Thyroid gland (tissue), 4 donors: ENCODE data around the gene TADA3. TPM values are rescaled to one million over a fixed set of nuclear protein-coding genes. Genes with fewer than 3 reads are reported as not detected.

Experiments
- DNase-seq, 2 donors: peaks; one replicate each; pipeline ENCODE4 v3.0.0-alpha.2; 2019
- H3K27ac ChIP-seq, 3 donors: fragments of 200-600 bp; sonication (generic); 1 replicate in 2 of 3; 2 replicates in 1 of 3; pipeline ENCODE4 v1.5.1; 2016 to 2019; ENCODE audit warnings: mild to moderate bottlenecking in 1 of 3, moderate library complexity in 1 of 3
- H3K27me3 ChIP-seq: fragments of 200-600 bp; sonication (generic); one replicate; pipeline ENCODE4 v1.5.1; 2019
- H3K36me3 ChIP-seq, 2 donors: fragments of 200-600 bp; sonication (generic); one replicate each; pipeline ENCODE4 v1.5.1; 2016 to 2019
- H3K4me1 ChIP-seq, 2 donors: fragments of 200-600 bp; sonication (generic); one replicate each; pipeline ENCODE4 v1.5.1; 2017 to 2019
- H3K4me3 ChIP-seq, 3 donors: fragments of 200-600 bp; sonication (generic); replicated peaks in 1 of 3; 1 replicate in 2 of 3; 2 replicates in 1 of 3; pipeline ENCODE4 v1.5.1; 2016; ENCODE audit warnings: mild to moderate bottlenecking in 1 of 3
- H3K9me3 ChIP-seq: fragments of 200-600 bp; sonication (generic); one replicate; pipeline ENCODE4 v1.5.1; 2017
- CTCF ChIP-seq, 6 experiments: fragments of 200-600 bp in 3 of 6; fragments of 450-650 bp in 3 of 6; sonication (generic) in 3 of 6; IDR thresholded peaks; one replicate each; pipeline ENCODE4 v1.5.1; 2016 to 2019; ENCODE audit warnings: antibody characterized with exemption in 6 of 6, mild to moderate bottlenecking in 2 of 6, inconsistent platforms in 1 of 6, moderate library complexity in 1 of 6
- POLR2A ChIP-seq, 2 donors: fragments of 450-650 bp; IDR thresholded peaks; one replicate each; pipeline ENCODE4 v1.6.1; 2017; ENCODE audit warnings: antibody characterized with exemption in 2 of 2, mild to moderate bottlenecking in 2 of 2, moderate library complexity in 1 of 2
- WGBS, 2 donors: methylation state at CpG; one replicate each; pipeline ENCODE4 v1.1.5; 2017; 5-methylcytosine and 5-hydroxymethylcytosine counted together
- intact Hi-C: fragments of 100-400 bp; cut with DNase I; formaldehyde crosslinking; loops from one replicate; pipeline ENCODE4 v1.15.1; 2023
- total RNA-seq, 4 donors: library from RNA; depleted of rRNA; stranded (reverse); fragments of >200 nt; gene quantifications; one replicate each; pipeline ENCODE4 v1.2.3, GENCODE V29; 2016

The TADA3 gene
- total RNA-seq, 4 donors from 2014 or later = 64.2 to 93.3 (median 83.3) TPM

- intact Hi-C loops = no loop called here
- DNase-seq = no peak
- TF ChIP-seq POLR2A (IDR thresholded peaks at IDR 0.05) (no peak), CTCF (IDR thresholded peaks at IDR 0.05) (no peak)
- Histone ChIP-seq H3K36me3 (no peaks in the 10 kb centered on the region), H3K27ac (peak overlapping the region in 2 of 3 donors; percentile 8 to 91), H3K4me3 (no peak overlapping the region), H3K4me1 (peaks cover 22 to 47% of the 10 kb centered on the region in 2 donors), H3K27me3 (no peaks in the 10 kb centered on the region), H3K9me3 (no peaks in the 10 kb centered on the region)
- 78 to 83% methylated on average over 6 of the region's 6 CpGs for WGBS, 2 donors
Measured at GRCh38 chr3:9768141-9768775, 24.0 kb downstream of the TADA3 start.

- peak in 1 of 2 donors; percentile 8 for DNase-seq
- H3K27me3 ChIP-seq = no peaks in the 10 kb centered on the region
- no peak overlapping the region for H3K4me3 ChIP-seq
- intact Hi-C loops = no loop called here
- H3K4me1 ChIP-seq = peaks cover 22 to 47% of the 10 kb centered on the region in 2 donors
- H3K36me3 ChIP-seq = no peaks in the 10 kb centered on the region
- peak overlapping the region in 2 of 3 donors; percentile 23 to 44 for H3K27ac ChIP-seq
- no peaks in the 10 kb centered on the region for H3K9me3 ChIP-seq
- TF ChIP-seq POLR2A (IDR thresholded peaks at IDR 0.05) (no peak), CTCF (IDR thresholded peaks at IDR 0.05) (no peak)
- 86 to 89% methylated on average over 7 of the region's 7 CpGs for WGBS, 2 donors
Measured at GRCh38 chr3:9767418-9767817, 24.9 kb downstream of the TADA3 start.

- peak; percentile 18 to 25 for DNase-seq
- Histone ChIP-seq H3K27ac (no peak overlapping the region), H3K27me3 (no peaks in the 10 kb centered on the region), H3K4me3 (no peak overlapping the region), H3K36me3 (no peaks in the 10 kb centered on the region), H3K4me1 (peaks cover 22 to 45% of the 10 kb centered on the region in 2 donors), H3K9me3 (no peaks in the 10 kb centered on the region)
- 76 to 80% methylated on average over 4 of the region's 4 CpGs for WGBS, 2 donors
- no peak for TF ChIP-seq POLR2A (IDR thresholded peaks at IDR 0.05)
- no peak for TF ChIP-seq CTCF (IDR thresholded peaks at IDR 0.05)
- intact Hi-C loops = no loop called here
Measured at GRCh38 chr3:9765865-9766264, 26.4 kb downstream of the TADA3 start.

- Histone ChIP-seq H3K4me3 (no peak overlapping the region), H3K36me3 (peaks cover 10 to 18% of the 10 kb centered on the region in 2 donors), H3K27me3 (no peaks in the 10 kb centered on the region), H3K27ac (no peak overlapping the region), H3K9me3 (no peaks in the 10 kb centered on the region), H3K4me1 (peaks cover 6 to 19% of the 10 kb centered on the region in 2 donors)
- TF ChIP-seq POLR2A (IDR thresholded peaks at IDR 0.05) (no peak), CTCF (IDR thresholded peaks at IDR 0.05) (no peak)
- intact Hi-C loops = no loop called here
- DNase-seq = no peak
- 89 to 90% methylated on average over 7 to 8 of the region's 8 CpGs for WGBS, 2 donors
Measured at GRCh38 chr3:9762871-9763270, 29.4 kb downstream of the TADA3 start.

GRCh38 chr3:9761919-9762318 lies 30.4 kb downstream of the TADA3 start:
- TF ChIP-seq POLR2A (IDR thresholded peaks at IDR 0.05) (no peak), CTCF (IDR thresholded peaks at IDR 0.05) (no peak)
- Histone ChIP-seq H3K27ac (no peak overlapping the region), H3K9me3 (no peaks in the 10 kb centered on the region), H3K4me1 (peaks cover 4 to 11% of the 10 kb centered on the region in 2 donors), H3K36me3 (peaks cover 17 to 27% of the 10 kb centered on the region in 2 donors), H3K27me3 (no peaks in the 10 kb centered on the region), H3K4me3 (no peak overlapping the region)
- WGBS, 2 donors = 94 to 98% methylated on average over 5 of the region's 5 CpGs
- intact Hi-C loops = no loop called here
- DNase-seq = no peak
